ENCODE results near the gene SLC2A4RG.

DNA sequence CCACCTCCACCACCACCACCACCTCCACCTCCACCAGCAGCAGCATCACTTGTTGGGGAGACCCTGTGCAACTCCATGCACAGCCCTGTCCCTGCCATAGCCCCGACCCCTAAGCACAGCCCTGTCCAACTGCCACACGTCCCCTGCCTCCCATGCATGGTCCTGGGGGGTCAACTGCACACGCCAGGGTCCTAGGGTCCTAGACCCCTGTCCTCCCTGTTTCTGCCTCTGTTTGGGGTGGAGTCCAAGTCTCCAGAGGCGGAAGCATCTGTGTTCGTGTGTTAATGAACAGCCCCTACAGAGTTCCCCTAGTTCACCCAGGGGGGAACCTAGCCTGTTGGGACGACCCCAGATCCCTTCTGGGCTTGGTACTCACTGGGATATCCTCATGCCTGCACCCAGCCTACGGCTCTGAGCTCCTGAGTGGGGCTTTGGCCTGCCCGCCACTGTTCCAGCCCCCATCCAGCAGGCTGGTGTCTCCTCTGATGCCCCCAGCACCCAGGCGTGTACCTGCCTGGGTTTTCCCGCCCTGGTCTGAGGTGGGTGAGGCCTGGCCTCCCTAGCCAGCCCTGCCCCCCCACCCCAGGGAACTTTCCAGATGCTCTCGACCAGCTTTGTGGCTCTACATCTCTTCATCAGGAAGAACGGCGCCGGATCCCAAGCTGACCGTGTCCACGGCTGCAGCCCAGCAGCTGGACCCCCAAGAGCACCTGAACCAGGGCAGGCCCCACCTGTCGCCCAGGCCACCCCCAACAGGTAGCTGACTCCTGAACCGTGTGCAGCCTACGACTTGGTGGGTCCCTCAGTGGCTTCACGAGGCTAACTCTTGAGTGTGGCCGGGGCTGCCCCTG is 45.6 kb upstream of the SLC2A4RG start:
- TF ChIP-seq EZH2 (IDR thresholded peaks at IDR 0.05) (no peak), EZH2phosphoT487 (IDR thresholded peaks at IDR 0.05) (no peak)
- TF ChIP-seq, protein P1, sequence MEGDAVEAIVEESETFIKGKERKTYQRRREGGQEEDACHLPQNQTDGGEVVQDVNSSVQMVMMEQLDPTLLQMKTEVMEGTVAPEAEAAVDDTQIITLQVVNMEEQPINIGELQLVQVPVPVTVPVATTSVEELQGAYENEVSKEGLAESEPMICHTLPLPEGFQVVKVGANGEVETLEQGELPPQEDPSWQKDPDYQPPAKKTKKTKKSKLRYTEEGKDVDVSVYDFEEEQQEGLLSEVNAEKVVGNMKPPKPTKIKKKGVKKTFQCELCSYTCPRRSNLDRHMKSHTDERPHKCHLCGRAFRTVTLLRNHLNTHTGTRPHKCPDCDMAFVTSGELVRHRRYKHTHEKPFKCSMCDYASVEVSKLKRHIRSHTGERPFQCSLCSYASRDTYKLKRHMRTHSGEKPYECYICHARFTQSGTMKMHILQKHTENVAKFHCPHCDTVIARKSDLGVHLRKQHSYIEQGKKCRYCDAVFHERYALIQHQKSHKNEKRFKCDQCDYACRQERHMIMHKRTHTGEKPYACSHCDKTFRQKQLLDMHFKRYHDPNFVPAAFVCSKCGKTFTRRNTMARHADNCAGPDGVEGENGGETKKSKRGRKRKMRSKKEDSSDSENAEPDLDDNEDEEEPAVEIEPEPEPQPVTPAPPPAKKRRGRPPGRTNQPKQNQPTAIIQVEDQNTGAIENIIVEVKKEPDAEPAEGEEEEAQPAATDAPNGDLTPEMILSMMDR (IDR thresholded peaks at IDR 0.05), result no peak
